NCI-H1436 treated with DMSO at 0.1 percent for 48 hours (cell line): ENCODE results near the gene IQCH.
A peak's percentile ranks its signal among the peaks of the same experiment; 100 is the strongest.

Experiments used
- DNase-seq: peaks from one replicate; lab custom pipeline; 2025; lab: John Stamatoyannopoulos, UW

The IQCH gene

GRCh38 chr15:67254238-67255175 is at the start of gene IQCH, which contains the start of gene AAGAB:
IQCH (plus strand) TSS chr15:67254786; CDS start chr15:67254897, 111 bp downstream.
AAGAB (minus strand) TSS chr15:67254661; CDS start chr15:67254631, 30 bp downstream.
- DNase-seq, result peak; percentile 55

- DNase-seq, result no peak
Measured at GRCh38 chr15:67207555-67208207, 46.9 kb upstream of the IQCH start.

- no peak for DNase-seq
Measured at GRCh38 chr15:67208396-67208795, 46.2 kb upstream of the IQCH start.

- no peak for DNase-seq
Measured at GRCh38 chr15:67210555-67211168, 43.9 kb upstream of the IQCH start.

GRCh38 chr15:67212684-67213367 is 41.8 kb upstream of the IQCH start:
- no peak for DNase-seq

GRCh38 chr15:67215102-67215501 is 39.5 kb upstream of the IQCH start:
- no peak for DNase-seq

- no peak for DNase-seq
Measured at GRCh38 chr15:67216859-67217258, 37.7 kb upstream of the IQCH start.

GRCh38 chr15:67218428-67218827 is 36.2 kb upstream of the IQCH start:
- DNase-seq, result no peak

GRCh38 chr15:67219288-67219687 is 35.3 kb upstream of the IQCH start:
- no peak for DNase-seq

- DNase-seq, result no peak
Measured at GRCh38 chr15:67224889-67225288, 29.7 kb upstream of the IQCH start.

- no peak for DNase-seq
Measured at GRCh38 chr15:67225336-67225735, 29.2 kb upstream of the IQCH start.

- no peak for DNase-seq
Measured at GRCh38 chr15:67227431-67227830, 27.2 kb upstream of the IQCH start.

GRCh38 chr15:67227846-67228245 is 26.7 kb upstream of the IQCH start:
- no peak for DNase-seq

GRCh38 chr15:67228286-67228685 is 26.3 kb upstream of the IQCH start:
- DNase-seq, result no peak

GRCh38 chr15:67230504-67230903 is 24.1 kb upstream of the IQCH start:
- DNase-seq, result no peak

- DNase-seq, result no peak
Measured at GRCh38 chr15:67232591-67232990, 22.0 kb upstream of the IQCH start.

- DNase-seq, result no peak
Measured at GRCh38 chr15:67240235-67241131, 14.1 kb upstream of the IQCH start.

GRCh38 chr15:67241132-67241855 is 13.3 kb upstream of the IQCH start:
- no peak for DNase-seq

- no peak for DNase-seq
Measured at GRCh38 chr15:67242708-67243111, 11.9 kb upstream of the IQCH start.

GRCh38 chr15:67244971-67245478 is 9.6 kb upstream of the IQCH start:
- DNase-seq, result no peak
